GM12872 (cell line): Measurements from ENCODE around the gene PLAC1.

Source experiments
- CTCF ChIP-seq: IDR thresholded peaks from 3 replicates; pipeline ENCODE4 v1.5.1; 2011; ENCODE audit warnings: low read depth, mild to moderate bottlenecking, low read length, moderate library complexity; ENCODE audit not compliant: insufficient read depth

Gene PLAC1

DNA sequence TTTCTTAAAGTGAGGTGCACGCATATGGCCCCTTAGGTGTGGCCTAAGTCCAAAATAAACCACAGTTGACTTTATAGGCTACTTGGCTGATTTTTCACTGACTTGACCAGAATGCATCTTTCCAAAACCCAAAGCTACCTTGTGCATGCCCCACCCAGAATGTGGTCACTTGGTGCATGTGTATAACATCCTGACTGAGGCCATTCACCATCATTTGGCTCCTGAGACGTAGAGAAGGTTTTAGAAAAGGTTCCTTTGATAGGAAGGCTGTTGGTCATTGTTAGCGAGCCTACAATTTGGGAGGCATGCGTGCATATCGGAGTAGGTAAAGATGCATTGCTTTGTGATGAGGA, 84.6 kb downstream of the PLAC1 start:
- no peak for TF ChIP-seq CTCF

DNA sequence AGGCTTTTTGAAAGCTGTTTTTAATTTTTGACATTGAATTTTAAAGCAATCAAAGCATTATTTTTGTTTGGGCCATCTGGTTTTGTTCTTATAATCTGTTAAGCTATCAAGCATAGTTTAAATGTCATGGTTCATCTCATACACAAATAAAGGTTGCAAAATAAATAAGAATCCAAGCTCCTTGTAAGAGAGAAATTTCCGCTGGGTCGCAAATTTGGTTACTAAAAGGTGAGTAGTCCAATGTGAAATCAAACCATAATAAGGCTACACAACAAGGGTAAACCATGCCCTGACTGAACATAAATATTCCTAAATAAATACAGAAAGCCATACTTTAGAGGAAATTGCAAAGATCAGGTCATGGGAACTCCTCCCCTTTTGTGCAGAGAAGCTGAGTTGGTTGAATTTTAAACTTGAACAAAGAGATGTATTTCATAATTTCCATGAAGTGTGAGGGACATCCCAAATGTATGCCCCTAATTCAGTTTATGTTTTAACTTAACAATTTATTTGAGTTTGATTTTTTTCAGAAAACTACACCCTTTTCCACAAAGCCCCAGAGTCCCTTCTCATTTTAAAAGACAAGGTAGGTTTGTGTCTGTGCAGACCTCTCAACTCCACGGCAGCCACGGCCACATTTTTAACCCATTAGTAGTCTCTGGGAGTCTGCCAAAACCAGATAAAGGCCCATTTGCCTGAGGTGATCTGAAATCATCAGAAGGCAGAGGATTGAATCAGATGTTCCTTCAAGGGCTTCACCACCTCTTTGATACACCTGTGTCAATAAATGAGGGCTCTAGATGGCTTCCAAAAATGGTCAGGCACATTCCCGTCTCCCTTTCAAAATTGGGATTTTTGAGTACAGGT, 85.2 kb downstream of the PLAC1 start:
- TF ChIP-seq CTCF = no peak

GRCh38 chrX:134571796-134572195, 86.5 kb downstream of the PLAC1 start:
- TF ChIP-seq CTCF = no peak

- TF ChIP-seq CTCF = no peak
Observed at GRCh38 chrX:134570899-134571298, 87.4 kb downstream of the PLAC1 start.

DNA sequence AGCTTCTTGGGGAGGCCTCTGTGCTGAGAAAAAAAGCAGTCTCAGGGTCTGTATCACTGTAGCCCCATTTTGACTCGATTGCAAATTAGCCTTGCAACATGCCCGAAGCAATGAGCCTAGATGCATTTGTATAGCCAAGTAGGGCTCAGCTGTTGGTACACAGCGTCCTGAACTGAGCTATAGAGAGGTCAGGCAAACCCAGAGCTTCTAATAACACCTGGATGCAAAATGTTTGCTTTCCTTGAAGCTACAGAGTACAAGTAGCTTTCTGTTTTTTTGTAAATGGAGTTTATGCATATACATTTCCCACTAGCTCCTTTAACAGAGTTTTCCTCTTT, 87.8 kb downstream of the PLAC1 start:
- TF ChIP-seq CTCF = no peak

GRCh38 chrX:134569306-134569705, 89.0 kb downstream of the PLAC1 start:
- no peak for TF ChIP-seq CTCF

GRCh38 chrX:134568285-134569016, 89.8 kb downstream of the PLAC1 start:
- TF ChIP-seq CTCF = no peak
